Colon (tissue), 2 donors: ENCODE measurements around the gene PRSS1.
"Not testable (repeated sequence)": the region's sequence is repeated elsewhere in the genome, so short reads cannot be mapped to it uniquely, and the experiment has no call there.

ENCODE experiments used
- FAIRE-seq: peaks from 2 replicates; lab custom pipeline; 2012; peaks lifted over from hg19 to GRCh38; lab: Jason Lieb, UNC
- donor health status: control.
- donor health status: control.

Gene PRSS1

GRCh38 chr7:142773937-142774744, 24.9 kb downstream of the PRSS1 start:
- no peak for FAIRE-seq

GRCh38 chr7:142774826-142775225, 25.6 kb downstream of the PRSS1 start:
- FAIRE-seq: no peak

- FAIRE-seq: not testable (repeated sequence)
Observed at GRCh38 chr7:142775351-142776115, 26.3 kb downstream of the PRSS1 start.

GRCh38 chr7:142776206-142776844, 27.1 kb downstream of the PRSS1 start:
- FAIRE-seq: no peak

- not testable (repeated sequence) for FAIRE-seq
Observed at GRCh38 chr7:142776845-142777225, 27.6 kb downstream of the PRSS1 start.

GRCh38 chr7:142777318-142777717, 28.0 kb downstream of the PRSS1 start:
- FAIRE-seq: no peak

GRCh38 chr7:142782922-142783900, 33.9 kb downstream of the PRSS1 start:
- no peak for FAIRE-seq

GRCh38 chr7:142784096-142784495, 34.8 kb downstream of the PRSS1 start:
- FAIRE-seq: no peak

- FAIRE-seq: no peak
Observed at GRCh38 chr7:142784716-142785115, 35.4 kb downstream of the PRSS1 start.

GRCh38 chr7:142785841-142786250, 36.6 kb downstream of the PRSS1 start:
- FAIRE-seq: no peak

GRCh38 chr7:142787034-142787768, 37.9 kb downstream of the PRSS1 start:
- no peak for FAIRE-seq

- FAIRE-seq: no peak
Observed at GRCh38 chr7:142787783-142788182, 38.5 kb downstream of the PRSS1 start.

- no peak for FAIRE-seq
Observed at GRCh38 chr7:142788303-142789289, 39.3 kb downstream of the PRSS1 start.

GRCh38 chr7:142789441-142789840, 40.2 kb downstream of the PRSS1 start:
- no peak for FAIRE-seq

GRCh38 chr7:142790056-142790455, 40.8 kb downstream of the PRSS1 start:
- FAIRE-seq: no peak

GRCh38 chr7:142790555-142790954, 41.3 kb downstream of the PRSS1 start:
- FAIRE-seq: no peak

- no peak for FAIRE-seq
Observed at GRCh38 chr7:142791502-142791901, 42.2 kb downstream of the PRSS1 start.

- no peak for FAIRE-seq
Observed at GRCh38 chr7:142792129-142792528, 42.9 kb downstream of the PRSS1 start.

- no peak for FAIRE-seq
Observed at GRCh38 chr7:142792593-142792992, 43.3 kb downstream of the PRSS1 start.

GRCh38 chr7:142793156-142793555, 43.9 kb downstream of the PRSS1 start:
- no peak for FAIRE-seq
